ENCODE measurements around the gene TRAPPC5. TPM values are rescaled to one million over a fixed set of nuclear protein-coding genes. Genes with fewer than 3 reads are reported as not detected.

Gene TRAPPC5
- total RNA-seq, 1 experiment from 2014 or later: 77.4 TPM

DNA sequence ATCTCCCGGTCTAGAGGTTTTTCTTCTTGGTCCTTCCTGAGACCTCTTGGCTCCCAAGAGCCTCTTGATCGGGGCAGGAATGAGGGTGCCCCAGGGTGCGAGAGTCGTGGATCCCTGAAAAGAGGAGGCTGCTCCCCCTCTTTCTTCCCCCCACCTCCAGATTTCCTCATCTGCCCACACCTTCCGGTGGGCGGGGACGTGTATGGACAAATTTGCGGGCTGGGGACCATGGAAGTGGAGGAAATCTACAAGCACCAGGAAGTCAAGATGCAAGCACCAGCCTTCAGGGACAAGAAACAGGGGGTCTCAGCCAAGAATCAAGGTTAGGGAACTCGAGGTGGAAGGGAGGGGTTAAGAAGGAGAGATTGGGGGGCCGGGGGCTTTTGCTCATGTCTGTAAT lies 3.8 kb upstream of the TRAPPC5 start, which contains the start of gene MCEMP1:
MCEMP1 (plus strand) TSS at position 237 of the 400 bp plus-strand sequence; CDS start at position 268, 31 bp downstream.
- Histone ChIP-seq H3K27ac (ENCODE audit: insufficient read length, low read depth, low read length) (no peak within 1 kb of the TSS), H3K18ac (ENCODE audit: insufficient read length, low read depth, low read length) (no peak within 1 kb of the TSS), H4K20me1 (ENCODE audit: control insufficient read depth, insufficient read depth, insufficient read length) (no peaks in the 10 kb centered on the region), H3T11ph (ENCODE audit: low read length) (no peak within 1 kb of the TSS), H2BK15ac (ENCODE audit: low read depth, low read length) (no peak within 1 kb of the TSS), H2AFZ (ENCODE audit: low read length) (no peak within 1 kb of the TSS), H2AK5ac (ENCODE audit: insufficient read length, low read length) (no peak within 1 kb of the TSS), H3K56ac (ENCODE audit: insufficient read length, low read depth, low read length) (no peak within 1 kb of the TSS), H3K23ac (ENCODE audit: insufficient read length, low read depth, low read length) (no peak within 1 kb of the TSS), H2BK120ac (ENCODE audit: low read depth, low read length, poor library complexity, severe bottlenecking) (no peak within 1 kb of the TSS), H3K79me1 (ENCODE audit: insufficient read depth, low read depth, low read length, poor library complexity, severe bottlenecking) (no peaks in the 10 kb centered on the region), H3K9me3 (ENCODE audit: control insufficient read depth, low read depth, low read length) (no peaks in the 10 kb centered on the region), H3K9ac (ENCODE audit: extremely low read depth, insufficient read length, low read length) (no peak within 1 kb of the TSS), H4K8ac (replicated peaks; ENCODE audit: insufficient read length, low read depth, low read length) (no peak within 1 kb of the TSS), H3K4me1 (ENCODE audit: insufficient read depth, low read length) (no peaks in the 10 kb centered on the region), H4K5ac (ENCODE audit: insufficient read length, low read depth, low read length) (no peak within 1 kb of the TSS), H3K4ac (ENCODE audit: low read depth, low read length) (no peak within 1 kb of the TSS), H3K4me2 (ENCODE audit: insufficient read depth, insufficient read length, low read length) (no peak within 1 kb of the TSS), H3K14ac (ENCODE audit: insufficient read depth, low read length) (no peak within 1 kb of the TSS), H4K91ac (ENCODE audit: insufficient read length, low read depth, low read length) (no peak within 1 kb of the TSS), H2BK20ac (ENCODE audit: low read depth, low read length, poor library complexity, severe bottlenecking) (no peak within 1 kb of the TSS), H2BK12ac (ENCODE audit: insufficient read length, low read depth, low read length) (no peak within 1 kb of the TSS), H3K79me2 (ENCODE audit: insufficient read depth, low read length) (no peaks in the 10 kb centered on the region), H2BK5ac (ENCODE audit: insufficient read length, low read length) (no peak within 1 kb of the TSS), H3K23me2 (ENCODE audit: insufficient read length, low read depth, low read length, poor library complexity, severe bottlenecking) (peaks cover 7% of the 10 kb centered on the region), H3K27me3 (ENCODE audit: insufficient read depth, low read length) (no peaks in the 10 kb centered on the region; the same call in 1 of the 2 replicates)
- no CpG with 5 or more reads among the region's 10 CpGs for WGBS (ENCODE audit: extremely low coverage, insufficient read length, low lambda C conversion rate)
- TF ChIP-seq CTCF (conservative IDR thresholded peaks at IDR 0.05): no peak
- peak within 1 kb of the TSS in 1 of 3 experiments; percentile 49; a peak in 1 of 7 replicates for H3K27ac Mint-ChIP-seq
- DNase-seq: no peak
- H3K27me3 Mint-ChIP-seq (ENCODE audit: low read depth): peaks cover 70% of the 10 kb centered on the region
- H3K4me3 Mint-ChIP-seq: no peak within 1 kb of the TSS
- peaks cover 9 to 20% of the 10 kb centered on the region in 2 experiments for H3K4me1 Mint-ChIP-seq
- H3K9me3 Mint-ChIP-seq: peaks cover 0 to 4% of the 10 kb centered on the region in 2 experiments; a peak in 3 of 5 replicates
- peaks cover 0 to 2% (median 0%) of the 10 kb centered on the region in 3 experiments; a peak in 1 of 7 replicates for H3K36me3 Mint-ChIP-seq (ENCODE audit: insufficient read depth in 1 of 3, low read depth in 3 of 3)

Data from H9 (cell line).